NCI-H1694 (cell line): ENCODE data around the gene SHLD2.
"Not testable (repeated sequence)": the region's sequence is repeated elsewhere in the genome, so short reads cannot be mapped to it uniquely, and the experiment has no call there.

Experiments used
- DNase-seq: peaks from one replicate; lab custom pipeline; 2025; lab: John Stamatoyannopoulos, UW

SHLD2 gene

DNA sequence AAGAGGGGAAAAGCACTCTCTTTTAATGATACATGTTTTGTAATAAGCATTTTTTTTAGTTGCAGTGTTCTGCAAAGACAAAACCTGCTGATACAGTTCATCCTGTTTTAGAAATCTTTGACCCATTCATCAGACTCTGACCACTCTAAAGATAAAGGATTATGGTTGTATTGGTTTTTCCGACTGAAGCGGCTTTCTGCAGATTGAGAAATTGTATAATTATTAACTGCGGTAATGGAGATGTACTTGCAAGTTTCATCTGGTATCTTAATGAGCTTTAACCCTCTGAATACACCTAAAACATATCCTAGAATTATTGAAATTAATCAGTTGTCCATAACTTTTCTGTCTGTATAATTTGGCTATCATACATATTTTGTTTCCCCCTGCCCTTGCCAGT lies 50.6 kb downstream of the SHLD2 start:
- DNase-seq, result not testable (repeated sequence)

DNA sequence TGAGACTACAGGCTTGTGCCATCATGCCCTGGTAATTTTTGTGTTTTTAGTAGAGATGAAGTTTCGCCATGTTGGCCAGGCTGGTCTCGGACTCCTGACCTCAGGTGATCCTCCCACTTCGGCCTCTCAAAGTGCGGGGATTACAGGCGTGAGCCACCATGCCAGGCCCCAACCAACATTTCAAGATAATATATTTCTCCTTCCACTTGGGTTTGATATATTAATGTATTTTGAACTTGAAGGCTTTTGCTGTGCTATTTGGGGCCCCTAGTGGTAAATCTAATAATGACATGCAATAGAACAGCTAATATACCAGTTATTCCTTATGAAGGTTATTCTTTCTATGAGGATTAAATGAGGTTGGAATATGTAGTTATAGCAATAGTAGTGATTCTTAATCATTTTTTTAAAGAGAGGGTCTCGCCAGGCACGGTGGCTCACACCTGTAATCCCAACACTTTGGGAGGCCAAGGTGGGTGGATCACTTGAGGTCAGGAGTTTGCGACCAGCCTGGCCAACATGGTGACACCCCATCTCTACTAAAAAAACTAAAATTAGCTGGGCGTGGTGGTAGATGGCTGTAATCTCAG lies 54.1 kb downstream of the SHLD2 start:
- DNase-seq, result not testable (repeated sequence)

GRCh38 chr10:87151516-87151915 lies 56.5 kb downstream of the SHLD2 start:
- DNase-seq, result not testable (repeated sequence)

DNA sequence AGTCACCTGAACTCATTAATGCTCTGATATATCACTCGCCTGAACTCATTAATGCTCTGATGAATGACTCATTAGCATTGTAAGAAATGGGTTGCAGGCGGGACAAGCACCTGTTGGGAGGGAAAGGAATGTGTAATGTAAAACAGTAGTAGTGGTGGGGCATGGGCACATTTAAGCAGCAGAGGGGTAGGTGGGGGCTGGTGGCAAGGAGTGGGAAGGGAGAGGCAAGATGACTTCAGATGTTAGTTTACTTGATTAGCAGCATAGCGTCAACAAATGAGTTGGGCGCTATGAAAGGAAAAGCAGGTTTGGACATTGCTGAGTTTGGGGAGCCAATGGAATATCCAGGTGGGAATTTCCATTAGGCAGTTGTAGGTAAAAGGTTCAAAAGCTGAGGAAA lies 61.8 kb downstream of the SHLD2 start:
- not testable (repeated sequence) for DNase-seq

- DNase-seq, result not testable (repeated sequence)
These were observed 62.8 kb downstream of the SHLD2 start for GRCh38 chr10:87157821-87158220.

DNA sequence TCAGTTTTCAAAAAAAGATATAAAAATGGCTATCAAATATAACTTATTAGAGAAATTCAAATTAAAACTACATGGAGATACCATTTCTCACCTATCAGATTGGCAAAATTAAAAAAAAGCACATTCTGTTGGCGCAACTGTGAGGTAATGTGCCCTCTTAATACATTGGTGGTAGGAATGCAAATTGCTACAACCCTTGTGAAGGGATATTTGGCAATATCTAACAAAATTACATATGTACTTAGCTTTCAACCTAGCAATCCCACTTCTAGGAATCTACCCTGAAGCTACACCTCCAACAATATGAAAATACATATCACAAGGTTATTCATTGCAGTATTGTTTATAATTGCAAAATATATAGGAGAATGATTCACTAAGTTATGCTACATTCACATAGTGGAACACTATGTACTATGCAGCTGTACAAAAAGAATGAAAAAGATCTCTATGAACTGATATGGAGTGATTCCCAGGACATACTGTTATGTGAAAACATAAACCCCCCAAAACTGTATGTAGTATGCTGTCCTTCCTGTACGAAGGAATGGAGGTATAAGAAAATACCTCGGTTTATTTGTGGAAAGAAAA lies 67.8 kb downstream of the SHLD2 start:
- DNase-seq, result not testable (repeated sequence)

- not testable (repeated sequence) for DNase-seq
These were observed 68.4 kb downstream of the SHLD2 start for GRCh38 chr10:87163414-87163813.

- not testable (repeated sequence) for DNase-seq
These were observed 74.9 kb downstream of the SHLD2 start for GRCh38 chr10:87169857-87170256.

GRCh38 chr10:87170705-87171104 lies 75.7 kb downstream of the SHLD2 start:
- not testable (repeated sequence) for DNase-seq

- not testable (repeated sequence) for DNase-seq
These were observed 76.7 kb downstream of the SHLD2 start for GRCh38 chr10:87171670-87172069.

- not testable (repeated sequence) for DNase-seq
These were observed 77.2 kb downstream of the SHLD2 start for GRCh38 chr10:87172178-87172577.

DNA sequence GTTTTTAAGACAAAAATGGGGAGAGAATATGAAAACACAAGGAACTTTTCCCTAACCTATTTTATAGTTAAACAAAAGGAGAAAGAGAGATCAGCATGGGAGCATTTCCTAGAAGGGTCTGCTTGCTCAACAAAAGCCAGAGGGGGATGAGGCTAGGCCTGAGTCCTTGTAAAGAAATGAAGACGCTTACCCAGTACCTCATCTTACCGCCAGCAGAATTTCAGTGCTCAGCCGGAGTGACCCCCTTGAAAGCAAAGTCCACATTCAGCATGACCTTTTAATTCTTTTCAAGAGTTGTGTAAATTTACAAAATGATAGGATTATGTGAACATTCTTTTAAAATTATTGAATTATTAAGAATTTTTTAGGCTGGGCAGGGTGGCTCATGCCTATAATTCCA lies 82.6 kb downstream of the SHLD2 start:
- DNase-seq, result not testable (repeated sequence)

GRCh38 chr10:87184421-87184820 lies 89.4 kb downstream of the SHLD2 start:
- not testable (repeated sequence) for DNase-seq

DNA sequence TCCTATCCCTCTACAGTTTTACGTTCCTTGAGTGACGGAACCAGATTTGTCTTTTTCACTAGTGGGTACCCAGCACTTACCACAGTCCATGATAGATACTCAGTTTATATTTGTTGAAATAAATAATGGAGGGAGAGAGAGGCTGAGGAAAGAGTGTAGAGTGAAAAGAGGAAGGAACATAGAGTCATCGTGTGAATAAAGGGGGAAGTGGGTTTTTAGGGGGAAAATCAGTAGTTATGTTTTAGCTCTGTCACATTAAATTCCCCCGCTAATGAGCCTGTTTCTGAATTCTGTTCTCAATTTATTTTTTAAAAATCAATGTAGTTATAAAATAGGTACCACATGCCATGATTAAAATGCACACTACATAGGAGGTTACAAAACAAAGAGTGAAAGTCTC lies 91.0 kb downstream of the SHLD2 start:
- DNase-seq, result not testable (repeated sequence)

- not testable (repeated sequence) for DNase-seq
These were observed 92.6 kb downstream of the SHLD2 start for GRCh38 chr10:87187573-87187972.

DNA sequence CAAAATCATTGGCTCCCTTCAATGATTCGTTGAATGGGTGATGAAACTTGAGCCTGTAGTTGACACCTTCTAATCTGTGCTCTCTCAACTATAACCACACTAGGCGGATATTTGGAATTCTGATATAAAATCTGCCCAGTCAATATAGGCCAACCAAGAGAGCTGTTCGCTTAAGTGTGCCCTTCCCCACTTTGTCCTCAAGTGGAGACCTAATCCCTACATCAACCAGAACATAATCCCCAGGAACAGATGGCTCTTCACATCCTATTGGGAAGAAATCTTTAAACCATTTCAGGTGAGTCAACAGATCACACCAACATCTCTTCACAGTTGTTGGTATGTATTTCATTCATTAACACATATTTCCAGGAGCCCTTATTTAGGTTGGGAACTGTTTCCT lies 96.8 kb downstream of the SHLD2 start:
- not testable (repeated sequence) for DNase-seq

DNA sequence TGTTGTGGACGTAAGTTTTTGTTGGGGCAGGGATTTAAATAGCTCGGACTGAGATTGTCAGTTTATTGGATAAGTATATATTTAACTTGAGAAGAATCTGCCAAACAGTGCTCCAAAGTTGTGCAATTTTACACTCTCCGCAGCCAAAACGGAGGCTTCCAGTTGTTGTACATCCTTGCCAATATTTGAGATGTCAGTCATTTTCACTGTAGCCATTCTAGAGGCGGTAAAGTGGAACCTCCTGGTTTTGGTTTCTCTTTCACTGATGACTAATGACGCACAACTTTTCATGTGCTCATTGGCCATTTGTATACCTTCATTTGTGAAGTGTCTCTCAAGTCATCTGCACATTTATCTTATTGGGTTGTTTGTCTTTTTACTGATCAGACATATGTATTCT lies 105.9 kb downstream of the SHLD2 start:
- DNase-seq, result not testable (repeated sequence)

GRCh38 chr10:87204801-87205200 lies 109.8 kb downstream of the SHLD2 start:
- DNase-seq, result not testable (repeated sequence)

DNA sequence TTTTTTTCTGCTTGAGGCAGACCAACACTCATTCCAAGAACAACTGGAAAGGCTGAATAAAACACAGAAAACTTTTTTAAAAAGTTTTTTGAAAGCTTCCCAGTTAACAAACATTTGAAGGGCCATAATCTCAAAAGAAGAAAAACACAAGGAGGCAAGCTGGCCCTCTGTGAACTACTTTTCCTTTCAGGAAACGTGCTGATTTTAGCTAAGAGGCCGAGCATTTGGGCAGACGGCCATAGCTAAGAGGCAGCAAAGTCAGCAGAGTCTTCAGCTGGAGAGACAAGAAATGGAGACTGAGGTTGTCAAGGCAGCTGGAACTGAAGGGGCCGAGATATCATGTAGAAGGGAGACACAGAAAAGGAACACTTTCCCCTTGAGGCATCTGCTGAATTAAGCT lies 111.9 kb downstream of the SHLD2 start:
- DNase-seq, result not testable (repeated sequence)

DNA sequence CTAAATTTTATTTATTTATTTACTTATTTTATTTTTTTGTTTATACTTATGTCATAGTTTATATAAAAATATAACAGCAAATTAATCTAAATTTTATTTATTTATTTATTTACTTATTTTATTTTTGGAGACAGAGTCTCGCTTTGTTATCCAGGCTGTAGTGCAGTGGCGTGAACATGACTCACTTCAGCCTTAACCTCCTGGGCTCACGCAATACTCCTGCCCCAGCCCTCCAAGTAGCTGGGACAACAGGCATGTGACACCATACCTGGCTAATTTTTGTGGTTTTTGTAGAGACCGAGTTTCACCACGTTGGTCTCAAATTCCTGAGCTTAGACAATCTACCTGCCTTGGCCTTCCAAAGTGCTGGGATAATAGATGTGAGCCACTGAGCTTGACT lies 115.3 kb downstream of the SHLD2 start:
- DNase-seq, result not testable (repeated sequence)

DNA sequence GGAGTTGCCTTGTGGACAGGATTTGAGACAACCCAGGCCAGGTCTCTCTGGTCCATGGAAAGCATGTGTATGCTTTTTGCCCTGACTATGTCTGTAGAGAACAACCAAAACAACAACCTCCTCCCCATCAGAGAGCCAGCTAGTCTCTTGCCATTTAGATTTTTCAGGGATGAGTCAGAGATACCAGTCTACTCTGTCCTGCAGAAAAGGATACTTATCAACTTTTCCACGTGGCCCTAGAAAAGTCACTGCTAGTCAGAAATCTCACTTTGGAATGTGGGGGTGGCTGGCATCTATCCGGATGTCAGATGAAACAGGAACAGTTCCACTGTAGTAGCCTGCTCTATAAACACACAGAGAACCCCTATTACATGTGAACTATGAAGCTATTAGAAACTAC lies 116.8 kb downstream of the SHLD2 start:
- DNase-seq, result not testable (repeated sequence)

DNA sequence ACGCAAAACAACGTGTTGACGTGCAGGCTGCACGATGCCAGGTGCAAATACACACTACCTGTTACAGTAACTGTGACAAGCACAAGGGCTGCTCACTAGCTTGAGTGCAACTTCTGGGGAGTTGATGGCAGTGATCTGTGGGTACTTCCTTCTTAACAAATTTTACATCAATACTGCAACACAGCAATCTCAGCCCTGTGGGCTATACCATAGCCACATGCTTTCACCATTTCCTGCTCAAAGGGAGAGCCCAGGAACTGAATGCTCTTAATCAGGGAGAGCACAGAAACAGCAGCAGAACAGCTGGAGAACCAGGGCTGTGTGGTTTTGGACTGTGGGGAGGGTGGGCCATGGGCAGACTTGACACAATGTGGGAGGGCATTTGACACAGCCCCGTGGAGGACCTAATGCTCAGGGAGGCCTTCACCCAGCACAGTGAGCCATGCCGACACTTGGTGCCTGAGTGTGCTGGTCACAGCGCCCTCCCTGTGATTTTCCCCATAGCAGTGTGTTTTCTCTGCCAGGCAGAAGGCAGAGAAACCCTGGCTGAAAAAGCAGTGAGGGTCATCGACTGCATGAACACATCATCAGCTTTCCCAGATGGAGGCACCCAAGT lies 118.3 kb downstream of the SHLD2 start:
- DNase-seq, result not testable (repeated sequence)

DNA sequence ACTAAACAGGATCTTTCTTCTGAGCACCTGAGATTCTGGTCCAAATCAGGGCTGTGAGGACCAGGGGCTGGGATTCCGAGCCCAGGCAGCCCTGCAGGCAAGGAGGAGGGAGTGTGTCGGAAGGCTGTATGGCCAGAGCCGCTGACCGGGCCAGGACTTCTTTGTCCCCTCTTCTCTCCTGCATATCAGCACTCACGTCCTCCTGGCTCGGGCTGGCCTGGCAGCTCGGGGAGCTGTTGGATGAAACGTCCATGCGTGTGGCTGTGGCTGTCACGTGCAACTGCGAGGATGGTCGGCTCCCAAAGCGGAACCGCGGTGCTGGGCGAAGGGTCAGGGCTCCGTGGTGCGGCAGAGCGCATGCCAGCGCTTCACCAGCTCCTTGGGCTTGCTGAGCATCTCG lies 118.8 kb downstream of the SHLD2 start:
- DNase-seq, result not testable (repeated sequence)
